Esophagus (tissue), 2 donors: Measurements from ENCODE around the gene SLC7A11. TPM values are rescaled to one million over a fixed set of nuclear protein-coding genes. Genes with fewer than 3 reads are reported as not detected.

Source experiments
- H3K27ac ChIP-seq, 2 donors: one replicate each; pipeline ENCODE4 v1.5.1; 2013; ENCODE audit warnings: low read depth in 2 of 2, mild to moderate bottlenecking in 2 of 2, inconsistent platforms in 1 of 2, low read length in 1 of 2, moderate library complexity in 1 of 2
- H3K27me3 ChIP-seq, 2 donors: one replicate each; pipeline ENCODE4 v1.6.1; 2013; ENCODE audit warnings: low read length in 2 of 2, control low read depth in 1 of 2, mild to moderate bottlenecking in 1 of 2; ENCODE audit not compliant: insufficient read depth in 2 of 2, control insufficient read depth in 1 of 2
- H3K36me3 ChIP-seq, 2 donors: one replicate each; pipeline ENCODE4 v1.6.1; 2013; ENCODE audit warnings: low read length in 1 of 2; ENCODE audit not compliant: control insufficient read depth in 2 of 2, insufficient read depth in 2 of 2
- H3K4me1 ChIP-seq, 2 donors: one replicate each; pipeline ENCODE4 v1.6.1; 2013; ENCODE audit warnings: low read length in 1 of 2; ENCODE audit not compliant: control insufficient read depth in 2 of 2, insufficient read depth in 2 of 2
- H3K4me3 ChIP-seq, 2 donors: one replicate each; pipeline ENCODE4 v1.5.1; 2013; ENCODE audit warnings: low read length in 2 of 2, mild to moderate bottlenecking in 2 of 2, low read depth in 1 of 2, moderate library complexity in 1 of 2
- H3K9me3 ChIP-seq, 2 donors: one replicate each; pipeline ENCODE4 v1.6.1; 2013; ENCODE audit warnings: mild to moderate bottlenecking in 2 of 2, low read depth in 1 of 2, low read length in 1 of 2, moderate library complexity in 1 of 2; ENCODE audit not compliant: control insufficient read depth in 2 of 2, insufficient read depth in 1 of 2
- WGBS, 2 donors: extraction: QIAGEN DNeasy Blood & Tissue Kit; methylation state at CpG; one replicate each; pipeline ENCODE4 v1.1.7; 2013; 5-methylcytosine and 5-hydroxymethylcytosine counted together
- polyA plus RNA-seq, 2 donors: library from polyadenylated mRNA; stranded (reverse); fragments of 200-250 nt; gene quantifications; one replicate each; pipeline ENCODE4 v1.2.3, GENCODE V29; 2013
- donor health status: healthy with polysubstance abuse.
- donor health status: Bipolar disorder and iron deficiency.

SLC7A11 gene
- polyA plus RNA-seq, 2 donors, result 0.16 to 1.7 TPM

DNA sequence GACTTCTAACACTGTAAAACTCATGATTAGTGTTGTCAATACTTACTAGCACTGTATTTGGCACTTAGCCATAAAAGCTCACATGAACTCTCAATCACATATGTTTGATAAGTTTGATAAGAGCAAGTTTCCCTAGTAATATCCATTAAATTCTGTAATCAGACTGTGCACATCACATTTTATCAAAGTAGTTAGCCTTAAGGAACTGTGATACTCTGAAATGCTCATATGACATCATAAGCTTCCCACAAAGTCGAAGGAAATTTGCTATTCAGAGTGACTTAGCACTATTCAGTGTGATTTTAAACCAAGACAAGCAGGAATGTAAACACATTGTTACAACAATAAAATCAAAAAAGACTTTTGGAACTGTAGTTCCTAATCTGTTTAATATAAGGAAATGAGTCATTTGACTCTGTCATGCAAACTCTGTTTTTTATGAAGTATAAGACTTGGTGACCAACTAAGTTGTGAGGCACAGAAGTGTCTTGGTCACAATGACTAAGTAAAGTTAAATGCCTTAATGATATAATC is 6.7 kb downstream of the SLC7A11 start:
- Histone ChIP-seq H3K36me3 (no peaks in the 10 kb centered on the region), H3K27ac (no peak overlapping the region), H3K27me3 (no peaks in the 10 kb centered on the region), H3K4me1 (no peaks in the 10 kb centered on the region), H3K4me3 (no peak overlapping the region), H3K9me3 (no peaks in the 10 kb centered on the region)
- 23 to 38% methylated on average over 1 of the region's 1 CpG for WGBS, 2 donors

DNA sequence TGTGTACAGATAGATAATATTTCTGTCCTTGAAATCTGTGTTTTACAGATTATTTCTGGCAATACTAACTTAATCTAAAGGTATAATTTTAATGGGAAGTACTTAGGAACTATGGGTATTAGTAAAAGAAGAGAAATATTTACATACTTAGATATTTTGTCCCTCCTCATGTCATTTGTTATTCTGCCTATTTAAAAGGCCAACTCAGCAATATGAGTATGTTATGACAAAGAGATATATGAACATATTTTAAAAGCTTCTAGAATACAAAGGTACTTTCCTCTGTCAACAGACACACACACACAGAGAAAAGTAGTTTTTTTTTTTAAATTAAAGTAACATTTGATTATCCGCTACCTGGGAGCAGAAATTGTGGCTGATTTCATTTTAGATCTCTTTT is 7.9 kb downstream of the SLC7A11 start:
- no peaks in the 10 kb centered on the region for H3K4me1 ChIP-seq
- H3K9me3 ChIP-seq, result no peaks in the 10 kb centered on the region
- H3K27ac ChIP-seq, result no peak overlapping the region
- no peaks in the 10 kb centered on the region for H3K36me3 ChIP-seq
- WGBS, 2 donors, result 96 to 99% methylated on average over 1 of the region's 1 CpG
- no peak overlapping the region for H3K4me3 ChIP-seq
- H3K27me3 ChIP-seq, result no peaks in the 10 kb centered on the region

DNA sequence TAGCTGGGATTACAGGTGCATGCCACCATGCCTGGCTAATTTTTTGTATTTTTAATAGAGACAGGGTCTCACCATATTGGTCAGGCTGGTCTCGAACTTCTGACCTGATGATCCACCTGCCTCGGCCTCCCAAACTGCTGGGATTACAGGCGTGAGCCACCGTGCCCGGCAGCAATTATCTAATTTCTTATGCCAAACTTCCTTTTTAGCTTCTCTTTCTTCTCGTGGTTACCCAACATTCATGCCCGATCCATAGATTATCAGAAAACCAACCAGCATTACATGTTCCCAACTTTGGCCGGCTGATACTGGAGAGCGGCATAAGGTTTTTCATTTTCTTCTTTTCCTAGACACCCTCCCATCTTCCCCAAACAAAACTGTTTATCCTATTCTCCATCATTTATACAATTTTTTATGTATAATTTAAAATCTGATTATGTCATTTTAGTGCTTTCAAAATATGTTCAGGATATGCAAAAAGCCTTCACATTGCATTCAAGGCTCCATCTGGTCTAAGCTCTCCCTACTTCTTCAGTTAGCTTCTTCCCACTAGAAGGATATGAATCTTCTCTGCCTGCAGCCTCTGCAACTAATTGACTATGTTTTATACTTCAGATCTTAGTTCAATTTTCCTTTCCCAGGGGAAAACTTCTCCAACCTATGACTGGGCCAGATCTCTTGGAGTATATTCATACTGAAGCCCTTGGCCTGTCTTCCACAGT is 8.7 kb downstream of the SLC7A11 start:
- H3K36me3 ChIP-seq, result no peaks in the 10 kb centered on the region
- no peak overlapping the region for H3K27ac ChIP-seq
- no peaks in the 10 kb centered on the region for H3K4me1 ChIP-seq
- WGBS, 2 donors, result 94 to 96% methylated on average over 9 of the region's 9 CpGs
- H3K9me3 ChIP-seq, result no peaks in the 10 kb centered on the region
- no peak overlapping the region for H3K4me3 ChIP-seq
- no peaks in the 10 kb centered on the region for H3K27me3 ChIP-seq

DNA sequence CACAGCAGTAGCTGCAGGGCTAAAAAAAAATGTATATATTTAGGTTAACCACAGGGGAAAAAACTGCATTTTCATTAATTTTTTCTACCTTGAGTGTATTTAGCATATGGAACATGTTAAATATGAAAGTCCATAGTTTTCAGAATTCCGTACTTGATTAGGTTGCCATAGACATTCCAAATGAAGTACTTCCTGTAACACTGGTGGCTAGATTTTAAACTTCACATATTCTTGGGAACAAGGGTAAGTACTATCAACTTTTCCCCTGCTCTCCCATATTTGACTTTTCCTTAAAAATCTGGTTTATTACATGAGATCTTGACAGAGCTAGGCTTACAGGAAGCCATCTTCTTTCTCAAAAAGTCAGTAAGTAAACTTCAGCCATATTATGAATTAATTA is 9.8 kb downstream of the SLC7A11 start:
- H3K4me3 ChIP-seq, result no peak overlapping the region
- WGBS, 2 donors, result 97 to 98% methylated on average over 1 of the region's 1 CpG
- no peaks in the 10 kb centered on the region for H3K36me3 ChIP-seq
- H3K27ac ChIP-seq, result no peak overlapping the region
- no peaks in the 10 kb centered on the region for H3K9me3 ChIP-seq
- no peaks in the 10 kb centered on the region for H3K27me3 ChIP-seq
- no peaks in the 10 kb centered on the region for H3K4me1 ChIP-seq

DNA sequence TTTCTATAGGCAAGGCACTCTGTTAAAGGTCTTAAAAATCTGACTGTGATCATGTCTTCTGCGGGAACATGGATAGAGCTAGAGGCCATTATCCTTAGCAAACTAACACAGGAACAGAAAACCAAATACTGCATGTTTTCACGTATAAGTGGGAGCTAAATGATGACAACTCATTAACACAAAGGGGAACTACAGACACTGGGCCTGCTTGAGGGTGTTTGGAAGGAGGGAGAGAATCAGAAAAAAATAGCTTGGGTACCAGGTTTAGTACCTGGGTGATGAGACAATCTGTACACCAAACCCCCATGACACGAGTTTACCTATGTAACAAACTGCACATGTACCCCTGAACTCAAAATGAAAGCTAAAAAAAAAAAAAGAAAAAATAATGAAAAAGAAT is 12.1 kb downstream of the SLC7A11 start:
- Histone ChIP-seq H3K4me3 (no peak overlapping the region), H3K9me3 (no peaks in the 10 kb centered on the region), H3K4me1 (no peaks in the 10 kb centered on the region), H3K27me3 (no peaks in the 10 kb centered on the region), H3K27ac (no peak overlapping the region), H3K36me3 (no peaks in the 10 kb centered on the region)
- WGBS, 2 donors, result 85 to 90% methylated on average over 3 of the region's 3 CpGs

DNA sequence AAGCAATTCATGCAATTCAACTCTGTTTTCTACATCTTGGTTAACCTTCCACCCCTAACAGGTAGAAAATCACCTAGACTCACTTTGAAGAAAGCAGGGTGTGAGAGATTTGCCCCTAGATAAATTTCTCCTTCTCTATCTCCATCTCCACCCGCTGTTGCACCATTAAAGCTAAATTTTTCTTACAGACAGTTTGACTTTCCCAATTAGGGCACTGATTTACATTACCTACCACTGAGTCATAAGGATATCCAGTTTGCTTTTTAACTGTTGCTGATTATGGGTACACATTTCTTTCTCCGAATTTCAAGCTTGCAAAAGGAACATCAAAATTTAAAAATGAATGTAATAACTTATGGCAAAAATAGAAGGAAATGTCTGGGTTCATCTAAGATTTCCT is 13.0 kb downstream of the SLC7A11 start:
- Histone ChIP-seq H3K27me3 (no peaks in the 10 kb centered on the region), H3K36me3 (no peaks in the 10 kb centered on the region), H3K9me3 (no peaks in the 10 kb centered on the region), H3K4me1 (no peaks in the 10 kb centered on the region), H3K4me3 (no peak overlapping the region), H3K27ac (no peak overlapping the region)
- WGBS, 2 donors, result 84 to 87% methylated on average over 2 of the region's 2 CpGs

DNA sequence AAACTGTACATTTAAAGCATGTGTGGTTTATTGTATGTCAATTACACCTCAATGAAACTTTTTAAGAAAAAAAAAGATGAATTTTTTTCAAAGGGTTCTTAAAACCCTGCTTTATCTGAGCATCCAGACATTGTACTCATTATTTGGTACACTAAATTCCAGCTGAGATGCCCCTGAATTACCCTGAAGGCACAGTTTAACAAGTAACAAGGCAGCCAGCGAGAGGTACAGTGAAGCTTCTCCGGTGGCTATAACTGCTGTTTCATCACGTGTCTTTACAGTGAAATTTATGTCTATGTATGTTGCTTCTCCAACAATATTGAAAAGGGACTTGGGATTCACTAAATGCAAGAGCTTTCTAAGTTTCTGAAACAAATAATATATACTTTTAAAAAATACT is 15.8 kb downstream of the SLC7A11 start:
- whole genome bisulfite sequencing, 2 donors, result 87 to 92% methylated on average over 3 of the region's 3 CpGs
- H3K27me3 ChIP-seq, result no peaks in the 10 kb centered on the region
- H3K4me3 ChIP-seq, result no peak overlapping the region
- no peaks in the 10 kb centered on the region for H3K4me1 ChIP-seq
- H3K36me3 ChIP-seq, result no peaks in the 10 kb centered on the region
- no peak overlapping the region for H3K27ac ChIP-seq
- H3K9me3 ChIP-seq, result no peaks in the 10 kb centered on the region

DNA sequence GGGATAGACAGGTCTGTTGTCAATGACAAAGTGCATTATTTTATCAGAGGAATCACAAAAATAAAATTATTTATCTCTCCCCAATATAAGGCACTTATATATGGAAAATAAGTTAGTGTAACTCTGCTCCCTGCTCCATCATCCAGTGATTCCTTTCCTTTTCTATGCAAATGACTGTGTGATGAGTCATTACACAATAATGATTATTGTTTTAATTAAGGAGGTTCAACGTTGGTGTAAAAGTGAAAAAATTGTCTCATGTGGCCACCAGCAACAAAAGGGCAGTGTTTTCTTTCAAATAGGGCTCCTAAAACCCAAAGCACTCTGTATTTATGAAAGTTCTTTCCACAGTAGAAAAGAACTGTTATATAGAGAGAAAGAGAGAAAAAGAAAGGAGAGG is 16.7 kb downstream of the SLC7A11 start:
- H3K4me3 ChIP-seq, result no peak overlapping the region
- H3K36me3 ChIP-seq, result no peaks in the 10 kb centered on the region
- no peak overlapping the region for H3K27ac ChIP-seq
- no peaks in the 10 kb centered on the region for H3K9me3 ChIP-seq
- no peaks in the 10 kb centered on the region for H3K27me3 ChIP-seq
- 3 to 21% methylated on average over 1 of the region's 1 CpG for WGBS, 2 donors
- H3K4me1 ChIP-seq, result no peaks in the 10 kb centered on the region

DNA sequence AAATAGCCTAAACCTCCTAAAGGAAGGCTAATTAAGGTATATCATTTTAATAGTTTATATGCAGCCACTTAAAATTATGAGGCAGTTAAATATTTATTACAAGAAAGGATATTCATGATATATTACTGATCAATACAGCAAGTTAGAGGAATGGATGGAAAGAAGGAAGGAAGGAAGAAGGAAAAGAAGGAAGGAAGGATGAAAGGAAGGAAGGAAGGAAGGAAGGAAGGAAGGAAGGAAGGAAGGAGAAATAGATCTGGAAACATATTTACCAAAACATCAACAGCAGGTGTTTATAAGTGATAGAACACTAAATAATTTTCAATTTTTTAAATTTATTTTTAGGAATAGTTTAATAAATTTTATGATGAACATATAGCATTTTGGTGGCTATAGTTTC is 17.5 kb downstream of the SLC7A11 start:
- Histone ChIP-seq H3K4me3 (no peak overlapping the region), H3K27ac (no peak overlapping the region), H3K27me3 (no peaks in the 10 kb centered on the region), H3K4me1 (no peaks in the 10 kb centered on the region), H3K9me3 (no peaks in the 10 kb centered on the region), H3K36me3 (no peaks in the 10 kb centered on the region)

DNA sequence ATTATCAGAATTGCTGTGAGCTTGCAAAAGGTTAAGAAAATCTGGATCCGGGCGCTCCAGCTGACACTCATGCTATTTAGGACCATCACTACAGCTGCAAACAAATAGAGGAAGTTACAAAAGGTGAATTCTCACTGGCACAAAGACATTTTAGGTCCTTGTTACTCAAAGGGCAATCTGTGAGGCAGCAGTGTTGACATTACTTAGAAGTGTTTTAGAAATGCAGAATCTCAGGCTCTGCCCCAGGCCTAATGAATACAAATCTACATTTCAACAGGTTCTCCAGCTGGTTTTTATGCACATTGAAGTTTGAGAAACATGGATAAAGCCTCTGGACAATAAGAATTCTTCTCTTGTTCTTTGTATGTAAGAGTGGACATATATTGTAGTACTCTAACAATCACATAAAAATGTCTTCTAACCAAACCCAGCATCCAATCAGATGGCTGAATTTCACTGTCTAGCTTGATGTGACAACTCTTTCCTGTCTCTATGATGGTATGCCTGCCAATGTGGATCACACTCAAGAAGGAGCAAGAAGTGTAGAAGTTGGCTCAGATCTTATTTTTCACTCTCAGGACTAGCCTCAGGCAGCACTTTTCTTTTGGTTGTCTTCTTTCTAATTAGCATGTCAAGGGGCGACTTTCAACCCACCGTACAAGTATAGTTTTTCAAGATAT is 18.8 kb downstream of the SLC7A11 start:
- H3K36me3 ChIP-seq, result no peaks in the 10 kb centered on the region
- WGBS, 2 donors, result 82 to 85% methylated on average over 4 of the region's 4 CpGs
- no peak overlapping the region for H3K27ac ChIP-seq
- no peaks in the 10 kb centered on the region for H3K4me1 ChIP-seq
- H3K9me3 ChIP-seq, result no peaks in the 10 kb centered on the region
- no peak overlapping the region for H3K4me3 ChIP-seq
- H3K27me3 ChIP-seq, result no peaks in the 10 kb centered on the region
